Measurements from ENCODE around the gene ANKRD11. TPM values are rescaled to one million over a fixed set of nuclear protein-coding genes. Genes with fewer than 3 reads are reported as not detected.

Gene ANKRD11
- total and polyA plus RNA-seq, 2 donors (not counting 3 experiments of a cell fraction or from before 2014, with no cell fraction given): 55.8 to 191 TPM

- Histone ChIP-seq H3K36me3 (ENCODE audit: control insufficient read depth in 2 of 2, extremely low read depth in 1 of 2, insufficient read depth in 2 of 2, low read length in 2 of 2) (no peaks in the 10 kb centered on the region), H3K9me1 (replicated peaks; ENCODE audit: control insufficient read depth, extremely low read depth, insufficient read depth, low read length) (no peaks in the 10 kb centered on the region), H3K4me3 (replicated peaks in 1 of 3; ENCODE audit: insufficient read depth in 1 of 3, low read depth in 1 of 3, low read length in 3 of 3) (peak overlapping the region in 1 of 3 experiments; percentile 30), H3K9me3 (replicated peaks; ENCODE audit: control insufficient read depth, insufficient read depth, low read length) (no peaks in the 10 kb centered on the region), H3K4me1 (ENCODE audit: control insufficient read depth, extremely low read depth, insufficient read depth, low read length) (peaks cover 6% of the 10 kb centered on the region), H3K9ac (replicated peaks; ENCODE audit: extremely low read depth, insufficient read depth, low read length) (peak overlapping the region; percentile 13), H3K27ac (ENCODE audit: insufficient read depth, low read depth, low read length) (no peak overlapping the region), H3K4me2 (ENCODE audit: insufficient read depth, low read length) (peak overlapping the region; percentile 31), H3K79me2 (ENCODE audit: control insufficient read depth, insufficient read depth, low read length) (no peaks in the 10 kb centered on the region), H4K20me1 (replicated peaks; ENCODE audit: control insufficient read depth, extremely low read depth, insufficient read depth, low read length) (no peaks in the 10 kb centered on the region), H2AFZ (ENCODE audit: low read depth, low read length) (peak overlapping the region; percentile 4), H3K27me3 (ENCODE audit: control insufficient read depth in 2 of 2, insufficient read depth in 2 of 2, low read length in 2 of 2) (no peaks in the 10 kb centered on the region)
- FAIRE-seq: no peak
- dilution Hi-C loops (cut with MboI; ENCODE audit: extremely low pct_ligation_motif_present, low sequenced_read_pairs) (no loop called here), intact Hi-C loops (cut with micrococcal nuclease) (no loop called here)
- TF ChIP-seq POLR2AphosphoS5 (IDR thresholded peaks at IDR 0.05; ENCODE audit: insufficient read depth, low read depth, low read length) (no peak), CTCF (IDR thresholded peaks at IDR 0.05; ENCODE audit: extremely low read depth in 1 of 2, insufficient read depth in 1 of 2, low read depth in 1 of 2, low read length in 2 of 2) (peak in 1 of 2 donors; percentile 16)
- BruUV-seq (replicated peaks): no TSS peak
- CTCF ChIA-PET: interaction anchor here (0.6 to 1.0 kb wide), 3 partner anchors 10 to 14 kb away, joined by 3 read pairs; no protein-coding TSS in a partner anchor
- peak; percentile 11 for DNase-seq (ENCODE audit: low read depth, low spot score)
- POLR2A ChIA-PET: no interaction called here
Observed at GRCh38 chr16:89257281-89257731, 233.1 kb downstream of the ANKRD11 start.

GRCh38 chr16:89256651-89257254, 233.6 kb downstream of the ANKRD11 start:
- ChIA-PET POLR2A (no interaction called here), CTCF (interaction anchor here (1.0 kb wide), 2 partner anchors 10 kb away, joined by 3 read pairs; no protein-coding TSS in a partner anchor)
- H3K36me3 ChIP-seq (ENCODE audit: control insufficient read depth in 2 of 2, extremely low read depth in 1 of 2, insufficient read depth in 2 of 2, low read length in 2 of 2): no peaks in the 10 kb centered on the region
- dilution Hi-C loops (cut with MboI; ENCODE audit: extremely low pct_ligation_motif_present, low sequenced_read_pairs): no loop called here
- no peaks in the 10 kb centered on the region for H3K27me3 ChIP-seq (ENCODE audit: control insufficient read depth in 2 of 2, insufficient read depth in 2 of 2, low read length in 2 of 2)
- no peak overlapping the region for H3K9ac ChIP-seq (replicated peaks; ENCODE audit: extremely low read depth, insufficient read depth, low read length)
- H3K79me2 ChIP-seq (ENCODE audit: control insufficient read depth, insufficient read depth, low read length): no peaks in the 10 kb centered on the region
- no peak overlapping the region for H3K27ac ChIP-seq (ENCODE audit: insufficient read depth, low read depth, low read length)
- TF ChIP-seq FOS (IDR thresholded peaks at IDR 0.05; ENCODE audit: borderline replicate concordance, insufficient read depth, low read length) (peak; percentile 74), POLR2AphosphoS5 (IDR thresholded peaks at IDR 0.05; ENCODE audit: insufficient read depth, low read depth, low read length) (peak; percentile 25), JUN (IDR thresholded peaks at IDR 0.05; ENCODE audit: borderline replicate concordance, insufficient read depth, insufficient read length, low read depth) (no peak), EZH2 (IDR thresholded peaks at IDR 0.05; ENCODE audit: borderline replicate concordance, low read depth, low read length, severe bottlenecking) (no peak), MAX (IDR thresholded peaks at IDR 0.05; ENCODE audit: insufficient read depth, insufficient read length) (peak; percentile 71)
- intact Hi-C loops (cut with micrococcal nuclease): no loop called here
- peak overlapping the region; percentile 4 for H2AFZ ChIP-seq (ENCODE audit: low read depth, low read length)
- H4K20me1 ChIP-seq (replicated peaks; ENCODE audit: control insufficient read depth, extremely low read depth, insufficient read depth, low read length): no peaks in the 10 kb centered on the region
- peak overlapping the region in 1 of 3 experiments; percentile 30 for H3K4me3 ChIP-seq (replicated peaks in 1 of 3; ENCODE audit: insufficient read depth in 1 of 3, low read depth in 1 of 3, low read length in 3 of 3)
- FAIRE-seq: no peak
- peaks cover 6% of the 10 kb centered on the region for H3K4me1 ChIP-seq (ENCODE audit: control insufficient read depth, extremely low read depth, insufficient read depth, low read length)
- H3K9me3 ChIP-seq (replicated peaks; ENCODE audit: control insufficient read depth, insufficient read depth, low read length): no peaks in the 10 kb centered on the region
- peak overlapping the region; percentile 31 for H3K4me2 ChIP-seq (ENCODE audit: insufficient read depth, low read length)
- BruUV-seq (replicated peaks): no TSS peak
- no peaks in the 10 kb centered on the region for H3K9me1 ChIP-seq (replicated peaks; ENCODE audit: control insufficient read depth, extremely low read depth, insufficient read depth, low read length)
- peak; percentile 57 for DNase-seq (ENCODE audit: low read depth, low spot score)
